Neural progenitor cell (in vitro differentiated cells): Measurements from ENCODE around the gene NFS1. TPM values are rescaled to one million over a fixed set of nuclear protein-coding genes. Genes with fewer than 3 reads are reported as not detected.
"Not testable (repeated sequence)": the region's sequence is repeated elsewhere in the genome, so short reads cannot be mapped to it uniquely, and the experiment has no call there.

Experiments
- DNase-seq: peaks from one replicate; pipeline ENCODE4 v3.0.0-alpha.2; 2016; ENCODE audit warnings: low spot score
- H2AFZ ChIP-seq: fragments of 200-600 bp; sonication (generic); replicated peaks from 2 replicates; pipeline ENCODE4 v1.6.1; 2016; ENCODE audit warnings: antibody characterized with exemption
- H3F3A ChIP-seq: fragments of 200-600 bp; sonication (generic); 2 replicates; pipeline ENCODE4 v1.6.1; 2016; ENCODE audit warnings: antibody characterized with exemption, low read depth
- H3K27ac ChIP-seq: fragments of 200-600 bp; sonication (generic); 2 replicates; pipeline ENCODE4 v1.5.1; 2016; ENCODE audit warnings: mild to moderate bottlenecking
- H3K27me3 ChIP-seq: fragments of 200-600 bp; sonication (generic); 2 replicates; pipeline ENCODE4 v1.6.1; 2016; ENCODE audit warnings: mild to moderate bottlenecking, moderate library complexity
- H3K36me3 ChIP-seq: fragments of 200-600 bp; sonication (generic); 2 replicates; pipeline ENCODE4 v1.5.1; 2016
- H3K4me1 ChIP-seq: fragments of 200-600 bp; sonication (generic); 2 replicates; pipeline ENCODE4 v1.6.1; 2016; ENCODE audit warnings: mixed run types
- H3K4me2 ChIP-seq: fragments of 200-600 bp; sonication (generic); 2 replicates; pipeline ENCODE4 v1.6.1; 2016
- H3K4me3 ChIP-seq: fragments of 200-600 bp; sonication (generic); 2 replicates; pipeline ENCODE4 v1.5.1; 2016
- H3K79me2 ChIP-seq: fragments of 200-600 bp; sonication (generic); 2 replicates; pipeline ENCODE4 v1.6.1; 2016; ENCODE audit warnings: low read depth
- H3K9ac ChIP-seq: fragments of 200-600 bp; sonication (generic); 2 replicates; pipeline ENCODE4 v1.6.1; 2016
- H3K9me3 ChIP-seq: fragments of 200-600 bp; sonication (generic); 2 replicates; pipeline ENCODE4 v1.5.1; 2016; ENCODE audit warnings: low read depth
- H4K20me1 ChIP-seq: fragments of 200-600 bp; sonication (generic); 2 replicates; pipeline ENCODE4 v1.6.1; 2016; ENCODE audit warnings: low read depth
- H3K27ac Mint-ChIP-seq: 3 replicates; pipeline ENCODE4 v1.8.0; 2021; ENCODE audit warnings: mixed read lengths
- H3K27me3 Mint-ChIP-seq: 2 replicates; pipeline ENCODE4 v1.8.0; 2022; ENCODE audit warnings: low read depth, mild to moderate bottlenecking, inconsistent platforms, moderate library complexity, mixed read lengths; ENCODE audit not compliant: insufficient read depth
- H3K36me3 Mint-ChIP-seq: 3 replicates; pipeline ENCODE4 v1.8.0; 2021; ENCODE audit warnings: mixed read lengths
- H3K4me1 Mint-ChIP-seq: 3 replicates; pipeline ENCODE4 v1.8.0; 2021; ENCODE audit warnings: mixed read lengths
- H3K4me3 Mint-ChIP-seq: 3 replicates; pipeline ENCODE4 v1.8.0; 2021; ENCODE audit warnings: mild to moderate bottlenecking, moderate library complexity, mixed read lengths
- H3K9me3 Mint-ChIP-seq: 3 replicates; pipeline ENCODE4 v1.8.0; 2020; ENCODE audit warnings: mixed read lengths
- EZH2 ChIP-seq: fragments of 200-600 bp; sonication (generic); IDR thresholded peaks from 2 replicates; pipeline ENCODE4 v1.6.1; 2017; ENCODE audit warnings: antibody characterized with exemption, mild to moderate bottlenecking, moderate library complexity
- EZH2phosphoT487 ChIP-seq: fragments of 200-600 bp; sonication (generic); IDR thresholded peaks from 2 replicates; pipeline ENCODE4 v1.6.1; 2017; ENCODE audit warnings: antibody characterized with exemption
- total RNA-seq: library from RNA; depleted of rRNA; stranded (reverse); fragments of >200 nt; gene quantifications from 2 replicates; pipeline ENCODE4 v1.2.3, GENCODE V29; 2015; ENCODE audit warnings: low replicate concordance
- TF ChIP-seq, protein P1 (sequence below): fragments of 200-600 bp; sonication (generic); IDR thresholded peaks from 2 replicates; pipeline ENCODE4 v1.5.1; 2017; ENCODE audit warnings: antibody characterized with exemption, mild to moderate bottlenecking

NFS1 gene
- total RNA-seq, 1 donor from 2014 or later = 21.7 TPM

DNA sequence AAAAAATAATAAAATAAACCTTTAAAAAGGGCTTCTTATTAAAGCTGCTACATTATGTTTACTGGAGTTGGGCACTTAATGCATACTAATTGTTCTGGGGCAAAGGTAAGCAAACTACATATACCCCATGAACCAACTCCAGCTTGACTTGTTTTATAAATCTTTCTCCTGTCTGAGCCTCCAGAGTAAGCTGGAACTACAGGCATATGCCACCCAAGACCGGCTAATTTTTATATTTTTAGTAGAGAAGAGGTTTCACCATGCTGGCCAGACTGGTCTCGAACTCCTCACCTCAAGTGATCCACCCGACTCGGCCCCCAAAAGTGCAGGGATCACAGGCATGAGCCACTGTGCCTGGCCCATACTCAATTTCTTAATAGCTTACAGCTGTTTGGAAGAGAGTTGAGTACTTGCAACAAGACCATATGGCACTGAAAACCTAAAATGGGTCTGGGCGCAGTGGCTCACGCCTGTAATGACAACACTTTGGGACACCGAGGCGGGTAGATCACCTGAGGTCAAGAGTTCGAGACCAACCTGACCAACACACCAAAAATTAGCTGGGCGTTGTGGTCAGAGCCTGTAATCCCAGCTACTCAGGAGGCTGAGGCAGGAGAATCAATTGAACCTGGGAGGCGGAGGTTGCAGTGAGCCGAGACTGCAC is 20.0 kb upstream of the NFS1 start:
- peaks cover 98% of the 10 kb centered on the region for H3K79me2 ChIP-seq
- peaks cover 39% of the 10 kb centered on the region for H3K36me3 Mint-ChIP-seq
- peaks cover 65% of the 10 kb centered on the region for H3K36me3 ChIP-seq

DNA sequence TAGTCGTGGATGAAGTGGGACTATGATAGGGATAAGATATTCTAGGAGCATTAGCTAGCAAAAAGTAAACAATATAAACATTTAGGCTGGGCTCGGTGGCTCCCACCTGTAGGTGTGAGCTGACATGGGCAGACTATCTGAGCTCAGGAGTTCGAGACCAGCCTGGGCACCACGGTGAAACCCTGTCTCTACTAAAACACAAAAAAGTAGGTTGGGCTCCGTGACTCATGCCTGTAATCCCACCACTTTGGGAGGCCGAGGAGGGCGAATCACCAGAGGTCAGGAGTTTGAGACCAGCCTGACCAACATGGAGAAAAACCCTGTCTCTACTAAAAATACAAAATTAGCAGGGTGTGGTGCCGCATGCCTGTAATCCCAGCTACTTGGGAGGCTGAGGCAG is 19.2 kb upstream of the NFS1 start:
- not testable (repeated sequence) for H3K9ac ChIP-seq, H3K27ac ChIP-seq, H3K4me2 ChIP-seq, H3K27ac Mint-ChIP-seq, H3K27me3 Mint-ChIP-seq, H3K9me3 Mint-ChIP-seq, DNase-seq, H3K4me3 ChIP-seq, H3K4me1 Mint-ChIP-seq, H3K4me1 ChIP-seq, H3K9me3 ChIP-seq, H3K27me3 ChIP-seq, H2AFZ ChIP-seq, H3K4me3 Mint-ChIP-seq
- Histone ChIP-seq H3F3A (peaks cover 83% of the 10 kb centered on the region), H3K79me2 (peaks cover 98% of the 10 kb centered on the region), H3K36me3 (peaks cover 63% of the 10 kb centered on the region), H4K20me1 (peaks cover 98% of the 10 kb centered on the region)
- H3K36me3 Mint-ChIP-seq = peaks cover 41% of the 10 kb centered on the region

More for the DNA sequence above, 20.0 kb upstream of the NFS1 start:
- H3K4me1 ChIP-seq = no peaks in the 10 kb centered on the region
- Mint-ChIP-seq H3K27me3 (no peaks in the 10 kb centered on the region), H3K27ac (no peak overlapping the region), H3K9me3 (no peaks in the 10 kb centered on the region), H3K4me3 (no peak overlapping the region), H3K4me1 (no peaks in the 10 kb centered on the region)
- no peak for TF ChIP-seq EZH2
- no peak for TF ChIP-seq EZH2phosphoT487
- TF ChIP-seq, protein P1, sequence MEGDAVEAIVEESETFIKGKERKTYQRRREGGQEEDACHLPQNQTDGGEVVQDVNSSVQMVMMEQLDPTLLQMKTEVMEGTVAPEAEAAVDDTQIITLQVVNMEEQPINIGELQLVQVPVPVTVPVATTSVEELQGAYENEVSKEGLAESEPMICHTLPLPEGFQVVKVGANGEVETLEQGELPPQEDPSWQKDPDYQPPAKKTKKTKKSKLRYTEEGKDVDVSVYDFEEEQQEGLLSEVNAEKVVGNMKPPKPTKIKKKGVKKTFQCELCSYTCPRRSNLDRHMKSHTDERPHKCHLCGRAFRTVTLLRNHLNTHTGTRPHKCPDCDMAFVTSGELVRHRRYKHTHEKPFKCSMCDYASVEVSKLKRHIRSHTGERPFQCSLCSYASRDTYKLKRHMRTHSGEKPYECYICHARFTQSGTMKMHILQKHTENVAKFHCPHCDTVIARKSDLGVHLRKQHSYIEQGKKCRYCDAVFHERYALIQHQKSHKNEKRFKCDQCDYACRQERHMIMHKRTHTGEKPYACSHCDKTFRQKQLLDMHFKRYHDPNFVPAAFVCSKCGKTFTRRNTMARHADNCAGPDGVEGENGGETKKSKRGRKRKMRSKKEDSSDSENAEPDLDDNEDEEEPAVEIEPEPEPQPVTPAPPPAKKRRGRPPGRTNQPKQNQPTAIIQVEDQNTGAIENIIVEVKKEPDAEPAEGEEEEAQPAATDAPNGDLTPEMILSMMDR = no peak
- H3K4me2 ChIP-seq = no peak overlapping the region
- H3K27me3 ChIP-seq = no peaks in the 10 kb centered on the region
- H3K27ac ChIP-seq = no peak overlapping the region
- H3K9ac ChIP-seq = no peak overlapping the region
- H2AFZ ChIP-seq = no peak overlapping the region
- DNase-seq = no peak
- no peak overlapping the region for H3K4me3 ChIP-seq
- H3K9me3 ChIP-seq = no peaks in the 10 kb centered on the region
- peaks cover 78% of the 10 kb centered on the region for H3F3A ChIP-seq
- peaks cover 99% of the 10 kb centered on the region for H4K20me1 ChIP-seq

DNA sequence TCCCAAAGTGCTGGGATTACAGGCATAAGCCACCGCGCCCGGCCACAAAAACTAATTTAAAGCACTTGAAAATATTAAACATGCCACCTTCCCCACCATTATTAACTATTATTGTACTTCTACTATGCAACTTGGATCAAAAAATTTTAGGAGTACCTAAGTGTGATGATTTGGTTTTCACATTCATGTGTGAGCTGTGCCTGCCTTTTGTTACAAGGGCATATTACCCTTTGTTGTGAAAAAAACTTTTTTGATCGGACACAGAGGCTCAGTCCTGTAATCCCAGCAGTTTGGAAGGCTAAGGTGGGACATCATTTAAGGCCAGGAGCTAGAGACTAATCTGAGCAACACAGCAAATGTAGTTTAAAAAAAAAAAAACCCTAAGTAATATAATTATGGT is 17.2 kb upstream of the NFS1 start:
- no peak overlapping the region for H3K4me2 ChIP-seq
- no peak overlapping the region for H3K9ac ChIP-seq
- H2AFZ ChIP-seq = no peak overlapping the region
- peaks cover 98% of the 10 kb centered on the region for H4K20me1 ChIP-seq
- TF ChIP-seq, protein P1 = no peak
- TF ChIP-seq EZH2 = no peak
- TF ChIP-seq EZH2phosphoT487 = no peak
- H3K9me3 ChIP-seq = no peaks in the 10 kb centered on the region
- Mint-ChIP-seq H3K36me3 (peaks cover 42% of the 10 kb centered on the region), H3K9me3 (no peaks in the 10 kb centered on the region), H3K27ac (no peak overlapping the region), H3K27me3 (no peaks in the 10 kb centered on the region), H3K4me1 (no peaks in the 10 kb centered on the region), H3K4me3 (no peak overlapping the region)
- peaks cover 58% of the 10 kb centered on the region for H3K36me3 ChIP-seq
- no peaks in the 10 kb centered on the region for H3K27me3 ChIP-seq
- DNase-seq = no peak
- H3K27ac ChIP-seq = no peak overlapping the region
- no peaks in the 10 kb centered on the region for H3K4me1 ChIP-seq
- peaks cover 83% of the 10 kb centered on the region for H3F3A ChIP-seq
- peaks cover 96% of the 10 kb centered on the region for H3K79me2 ChIP-seq
- H3K4me3 ChIP-seq = no peak overlapping the region

DNA sequence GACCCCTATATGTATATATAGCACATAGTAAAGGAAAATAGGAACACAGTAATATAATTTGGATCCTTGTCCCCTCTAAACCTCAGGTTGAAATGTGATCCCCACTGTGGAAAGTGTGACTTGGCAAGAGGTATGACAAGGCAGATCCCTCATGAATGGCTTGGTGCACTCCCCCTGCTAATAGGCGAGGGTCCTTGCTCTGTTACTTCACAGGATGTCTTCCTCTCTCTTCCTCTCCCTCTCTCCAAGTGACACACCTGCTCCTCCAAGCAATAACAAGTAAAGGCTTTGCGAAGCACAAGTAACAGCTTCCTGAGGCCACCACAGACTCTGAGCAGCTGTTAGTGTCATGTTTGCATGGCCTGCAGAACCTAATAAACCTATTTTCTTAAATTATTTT is 16.5 kb upstream of the NFS1 start:
- no peaks in the 10 kb centered on the region for H3K9me3 ChIP-seq
- DNase-seq = no peak
- no peak overlapping the region for H3K27ac Mint-ChIP-seq
- H3K27me3 ChIP-seq = no peaks in the 10 kb centered on the region
- no peak overlapping the region for H3K4me2 ChIP-seq
- H3F3A ChIP-seq = peaks cover 87% of the 10 kb centered on the region
- peaks cover 57% of the 10 kb centered on the region for H3K36me3 ChIP-seq
- peaks cover 98% of the 10 kb centered on the region for H4K20me1 ChIP-seq
- peaks cover 96% of the 10 kb centered on the region for H3K79me2 ChIP-seq
- H3K4me1 Mint-ChIP-seq = no peaks in the 10 kb centered on the region
- peaks cover 42% of the 10 kb centered on the region for H3K36me3 Mint-ChIP-seq
- H3K4me3 ChIP-seq = no peak overlapping the region
- no peak overlapping the region for H2AFZ ChIP-seq
- H3K9ac ChIP-seq = no peak overlapping the region
- H3K4me1 ChIP-seq = no peaks in the 10 kb centered on the region
- H3K27ac ChIP-seq = no peak overlapping the region
- TF ChIP-seq, protein P1 = no peak
- no peak for TF ChIP-seq EZH2
- no peak for TF ChIP-seq EZH2phosphoT487
- no peaks in the 10 kb centered on the region for H3K9me3 Mint-ChIP-seq
- no peaks in the 10 kb centered on the region for H3K27me3 Mint-ChIP-seq
- no peak overlapping the region for H3K4me3 Mint-ChIP-seq
